Neural cell (in vitro differentiated cells): ENCODE measurements around the gene CACNA1E.

Experiments
- CTCF ChIP-seq: fragments of 450-650 bp; IDR thresholded peaks from 2 replicates; pipeline ENCODE4 v1.5.1; 2014; ENCODE audit warnings: antibody characterized with exemption, mild to moderate bottlenecking, moderate library complexity; ENCODE audit not compliant: poor library complexity, severe bottlenecking
- EZH2 ChIP-seq: fragments of 200-600, 300-800 bp; shearing (Covaris generic), sonication (generic); IDR thresholded peaks from 2 replicates; pipeline ENCODE4 v1.6.1; 2014; ENCODE audit warnings: antibody characterized with exemption, low read length, borderline replicate concordance, mild to moderate bottlenecking; ENCODE audit not compliant: insufficient read depth, poor library complexity, severe bottlenecking

- TF ChIP-seq CTCF (no peak), EZH2 (no peak)
Measured at GRCh38 chr1:181500636-181501035, 17.3 kb downstream of the CACNA1E start.
